ENCODE results near the gene ZNF609. TPM values are rescaled to one million over a fixed set of nuclear protein-coding genes. Genes with fewer than 3 reads are reported as not detected.

The ZNF609 gene
- polyA plus RNA-seq, 3 donors, result 1.3 to 13.2 (median 1.7) TPM

DNA sequence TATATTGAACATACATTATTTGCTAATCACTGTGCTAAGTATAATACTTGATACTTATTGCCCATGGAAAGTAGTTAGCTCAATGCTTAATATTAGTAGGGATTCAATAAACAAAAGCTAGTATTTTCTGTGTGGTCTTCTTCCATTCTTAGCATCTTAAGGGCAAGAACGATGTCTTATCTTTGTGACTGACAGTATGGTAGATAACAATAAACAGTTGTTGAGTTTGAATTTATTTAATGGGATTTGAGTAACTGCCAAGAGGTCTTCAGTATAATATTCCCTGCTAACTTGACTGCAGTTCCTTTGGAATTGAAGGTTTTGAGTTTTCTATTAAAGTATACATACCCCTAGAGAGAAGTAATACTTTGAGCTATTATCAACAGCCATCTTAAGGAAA lies 70.1 kb downstream of the ZNF609 start:
- Histone ChIP-seq H3K79me2 (ENCODE audit: insufficient read depth, low read length) (peaks cover 97% of the 10 kb centered on the region), H3K27ac (ENCODE audit: low read depth in 1 of 2, low read length in 2 of 2) (no peak overlapping the region), H3K4me1 (ENCODE audit: control insufficient read depth in 1 of 2, insufficient read depth in 2 of 2, low read length in 2 of 2) (peaks cover 6 to 8% of the 10 kb centered on the region in 2 donors), H3K9ac (ENCODE audit: insufficient read depth, low read length, poor library complexity, severe bottlenecking) (no peak overlapping the region), H3K9me3 (replicated peaks in 1 of 2; ENCODE audit: control insufficient read depth in 1 of 2, insufficient read depth in 1 of 2, low read length in 2 of 2) (no peaks in the 10 kb centered on the region), H3K36me3 (replicated peaks in 1 of 2; ENCODE audit: control insufficient read depth in 1 of 2, insufficient read depth in 2 of 2, low read length in 2 of 2) (peaks cover 5 to 30% of the 10 kb centered on the region in 2 donors), H3K27me3 (ENCODE audit: control insufficient read depth in 2 of 2, insufficient read depth in 2 of 2, low read length in 2 of 2) (no peaks in the 10 kb centered on the region), H2AFZ (ENCODE audit: insufficient read depth, low read depth, low read length, poor library complexity, severe bottlenecking) (no peak overlapping the region), H3K4me3 (replicated peaks in 1 of 3; ENCODE audit: low read depth in 2 of 3, low read length in 3 of 3) (no peak overlapping the region), H3K4me2 (replicated peaks; ENCODE audit: extremely low read depth, low read length, poor library complexity, severe bottlenecking) (no peak overlapping the region), H4K20me1 (ENCODE audit: insufficient read depth, low read length) (peaks cover 96% of the 10 kb centered on the region)
- DNase-seq, result no peak
- TF ChIP-seq, protein P1, sequence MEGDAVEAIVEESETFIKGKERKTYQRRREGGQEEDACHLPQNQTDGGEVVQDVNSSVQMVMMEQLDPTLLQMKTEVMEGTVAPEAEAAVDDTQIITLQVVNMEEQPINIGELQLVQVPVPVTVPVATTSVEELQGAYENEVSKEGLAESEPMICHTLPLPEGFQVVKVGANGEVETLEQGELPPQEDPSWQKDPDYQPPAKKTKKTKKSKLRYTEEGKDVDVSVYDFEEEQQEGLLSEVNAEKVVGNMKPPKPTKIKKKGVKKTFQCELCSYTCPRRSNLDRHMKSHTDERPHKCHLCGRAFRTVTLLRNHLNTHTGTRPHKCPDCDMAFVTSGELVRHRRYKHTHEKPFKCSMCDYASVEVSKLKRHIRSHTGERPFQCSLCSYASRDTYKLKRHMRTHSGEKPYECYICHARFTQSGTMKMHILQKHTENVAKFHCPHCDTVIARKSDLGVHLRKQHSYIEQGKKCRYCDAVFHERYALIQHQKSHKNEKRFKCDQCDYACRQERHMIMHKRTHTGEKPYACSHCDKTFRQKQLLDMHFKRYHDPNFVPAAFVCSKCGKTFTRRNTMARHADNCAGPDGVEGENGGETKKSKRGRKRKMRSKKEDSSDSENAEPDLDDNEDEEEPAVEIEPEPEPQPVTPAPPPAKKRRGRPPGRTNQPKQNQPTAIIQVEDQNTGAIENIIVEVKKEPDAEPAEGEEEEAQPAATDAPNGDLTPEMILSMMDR (IDR thresholded peaks at IDR 0.05), result no peak
- intact Hi-C loops (cut with micrococcal nuclease), result no loop called here
- Mint-ChIP-seq H3K36me3 (peaks cover 17 to 34% of the 10 kb centered on the region in 2 donors), H3K4me3 (no peak overlapping the region), H3K27ac (no peak overlapping the region), H3K4me1 (peaks cover 25% of the 10 kb centered on the region), H3K27me3 (ENCODE audit: low read depth in 3 of 3) (peaks cover 0 to 2% (median 0%) of the 10 kb centered on the region in 3 donors), H3K9me3 (no peaks in the 10 kb centered on the region)
- no CpG with 5 or more reads among the region's 1 CpG for WGBS (ENCODE audit: insufficient coverage)

DNA sequence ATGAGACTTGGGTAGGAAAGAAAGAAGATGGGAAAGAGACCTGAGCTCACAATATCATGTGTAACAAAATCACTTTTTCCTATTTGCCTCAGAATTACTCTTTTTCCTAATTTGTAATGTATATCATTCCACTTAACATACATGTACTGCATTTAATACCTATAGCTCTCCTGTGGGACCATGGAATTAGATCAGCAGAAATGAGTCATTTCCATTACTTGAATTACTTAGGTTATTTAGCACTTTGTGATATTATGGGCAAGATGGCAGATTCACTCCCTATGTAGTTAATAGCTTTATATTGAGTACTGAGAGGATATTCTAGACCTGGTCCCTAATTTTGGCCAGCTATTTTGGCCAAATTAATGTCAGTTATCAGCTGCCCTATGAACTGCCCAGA lies 70.5 kb downstream of the ZNF609 start:
- intact Hi-C loops (cut with micrococcal nuclease), result no loop called here
- no peak overlapping the region for H3K4me3 Mint-ChIP-seq
- TF ChIP-seq, protein P1 (IDR thresholded peaks at IDR 0.05), result no peak

More for the DNA sequence above, 70.5 kb downstream of the ZNF609 start:
- H3K79me2 ChIP-seq (ENCODE audit: insufficient read depth, low read length), result peaks cover 97% of the 10 kb centered on the region
- H4K20me1 ChIP-seq (ENCODE audit: insufficient read depth, low read length), result peaks cover 96% of the 10 kb centered on the region
- DNase-seq, result no peak
- no peak overlapping the region for H3K4me3 ChIP-seq (replicated peaks in 1 of 3; ENCODE audit: low read depth in 2 of 3, low read length in 3 of 3)
- peaks cover 17 to 31% of the 10 kb centered on the region in 2 donors for H3K36me3 Mint-ChIP-seq
- H3K27ac ChIP-seq (ENCODE audit: low read depth in 1 of 2, low read length in 2 of 2), result no peak overlapping the region
- no peak overlapping the region for H2AFZ ChIP-seq (ENCODE audit: insufficient read depth, low read depth, low read length, poor library complexity, severe bottlenecking)
- H3K9me3 ChIP-seq (replicated peaks in 1 of 2; ENCODE audit: control insufficient read depth in 1 of 2, insufficient read depth in 1 of 2, low read length in 2 of 2), result no peaks in the 10 kb centered on the region
- H3K4me2 ChIP-seq (replicated peaks; ENCODE audit: extremely low read depth, low read length, poor library complexity, severe bottlenecking), result no peak overlapping the region
- peaks cover 6 to 8% of the 10 kb centered on the region in 2 donors for H3K4me1 ChIP-seq (ENCODE audit: control insufficient read depth in 1 of 2, insufficient read depth in 2 of 2, low read length in 2 of 2)
- H3K9ac ChIP-seq (ENCODE audit: insufficient read depth, low read length, poor library complexity, severe bottlenecking), result no peak overlapping the region
- H3K4me1 Mint-ChIP-seq, result peaks cover 25% of the 10 kb centered on the region
- H3K27me3 ChIP-seq (ENCODE audit: control insufficient read depth in 2 of 2, insufficient read depth in 2 of 2, low read length in 2 of 2), result no peaks in the 10 kb centered on the region
- H3K9me3 Mint-ChIP-seq, result no peaks in the 10 kb centered on the region
- H3K27ac Mint-ChIP-seq, result no peak overlapping the region
- peaks cover 5 to 30% of the 10 kb centered on the region in 2 donors for H3K36me3 ChIP-seq (replicated peaks in 1 of 2; ENCODE audit: control insufficient read depth in 1 of 2, insufficient read depth in 2 of 2, low read length in 2 of 2)
- peaks cover 0 to 2% (median 0%) of the 10 kb centered on the region in 3 donors for H3K27me3 Mint-ChIP-seq (ENCODE audit: low read depth in 3 of 3)

All from CD14-positive monocyte (primary cell).